K562 (cell line): Measurements from ENCODE around the gene TMPRSS9. TPM values are rescaled to one million over a fixed set of nuclear protein-coding genes. Genes with fewer than 3 reads are reported as not detected.

Source experiments
- DIDO1 ChIP-seq: fragments of 450-650 bp; IDR thresholded peaks from 2 replicates; pipeline ENCODE4 v1.6.1; 2016; ENCODE audit warnings: low read depth, missing biosample characterization, missing genetic modification characterization
- E2F5 ChIP-seq: sonication (generic); formaldehyde crosslinking; IDR thresholded peaks from 2 replicates; pipeline ENCODE4 v1.8.0; 2022; ENCODE audit warnings: mild to moderate bottlenecking, missing genetic modification reagents
- FOXM1 ChIP-seq, 2 experiments: fragments of 450-650 bp in 1 of 2; sonication (generic) in 1 of 2; formaldehyde crosslinking in 1 of 2; IDR thresholded peaks; 2 replicates each; pipeline versions ENCODE4 v1.6.1 to v1.9.0; 2017 to 2022; ENCODE audit warnings: low read depth in 2 of 2, mild to moderate bottlenecking in 2 of 2, missing genetic modification reagents in 1 of 2, moderate library complexity in 1 of 2
- IRF1 ChIP-seq: sonication (generic); formaldehyde crosslinking; IDR thresholded peaks from 2 replicates; pipeline ENCODE4 v1.8.0; 2022; ENCODE audit warnings: missing genetic modification reagents, mild to moderate bottlenecking, borderline replicate concordance
- RERE ChIP-seq: sonication (generic); formaldehyde crosslinking; IDR thresholded peaks from 2 replicates; pipeline ENCODE4 v1.8.0; 2023; ENCODE audit warnings: missing genetic modification reagents, mild to moderate bottlenecking, borderline replicate concordance
- SRSF9 ChIP-seq: fragments of 200-400 bp; formaldehyde crosslinking; IDR thresholded peaks from 2 replicates; pipeline ENCODE4 v1.6.1; 2017; ENCODE audit warnings: low read depth, low read length, borderline replicate concordance
- polyA plus RNA-seq, 8 experiments: library from polyadenylated mRNA; depleted of rRNA in 4 of 8; stranded (reverse) in 5 of 8; unstranded in 3 of 8; fragments of >200 nt; fragmentation: Nextera tagmentation in 2 of 8; fragmentation: Illumina TruSeq in 1 of 8; extraction: Ambion mirVana in 2 of 8; extraction: Trizol in 1 of 8; gene quantifications; 2 replicates each; pipeline versions ENCODE4 v1.2.1 to v1.2.3, GENCODE V29; 2011 to 2014; ENCODE audit warnings: inconsistent platforms in 1 of 8, missing spikeins in 1 of 8
- total RNA-seq, 7 experiments: library from RNA; depleted of rRNA in 6 of 7; stranded (reverse); fragments of >200 nt in 6 of 7; fragmentation: Illumina TruSeq in 2 of 7; extraction: Trizol in 2 of 7; gene quantifications; 2 replicates each; pipeline versions ENCODE4 v1.2.1 to v1.2.3, GENCODE V29; 2011 to 2021; ENCODE audit warnings: low replicate concordance in 1 of 7

Gene TMPRSS9
- total and polyA plus RNA-seq, 9 of the 15 experiments (the other 6 are each of a cell fraction or from before 2014, with no cell fraction given), result 0.01 to 0.03 TPM; not detected in 7

- TF ChIP-seq E2F5 (CRISPR knock-in tag) (no peak), DIDO1 (tag) (no peak), IRF1 (CRISPR knock-in tag) (no peak), FOXM1 (IDR thresholded peaks at IDR 0.05; ENCODE audit: low read depth) (no peak), FOXM1 (CRISPR knock-in tag; IDR thresholded peaks at IDR 0.05; ENCODE audit: low read depth) (no peak), SRSF9 (no peak), RERE (CRISPR knock-in tag) (no peak)
- TF ChIP-seq, all 486 proteins: peak for 0
Measured at GRCh38 chr19:2317756-2318155, 42.3 kb upstream of the TMPRSS9 start (continued).
